ENCODE data around the gene CHST7. TPM values are rescaled to one million over a fixed set of nuclear protein-coding genes. Genes with fewer than 3 reads are reported as not detected.

The CHST7 gene
- total and polyA plus RNA-seq, 2 of the 8 experiments (the other 6 are each of a cell fraction or from before 2014, with no cell fraction given): 7.9 to 14.1 TPM

DNA sequence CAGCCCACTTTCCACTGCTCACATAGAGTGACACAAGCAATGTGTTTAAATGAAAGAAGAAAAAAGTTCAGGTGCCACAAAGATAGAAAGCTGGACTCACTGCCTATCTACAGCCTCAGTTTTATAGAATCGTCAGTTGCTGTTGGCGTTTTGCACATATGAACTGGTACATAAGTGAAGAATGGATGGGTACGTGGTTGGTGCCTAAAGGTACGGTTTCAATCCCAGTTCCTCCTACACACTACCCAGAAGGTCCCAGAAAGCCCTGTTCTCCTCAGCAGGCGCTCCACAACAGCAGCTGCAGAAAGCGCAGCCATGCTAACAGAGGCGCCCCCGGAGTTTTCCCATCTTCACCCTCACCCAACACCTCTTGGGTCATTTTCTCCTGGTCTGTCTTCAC is 23.6 kb downstream of the CHST7 start:
- ChIA-PET CTCF (ENCODE audit: partially characterized antibody) (interaction anchor here (1.6 kb wide), 1 partner anchor 10 kb away, joined by 6 read pairs; no protein-coding TSS in a partner anchor), POLR2A (ENCODE audit: partially characterized antibody) (interaction anchor here (1.2 kb wide), 1 partner anchor 13 kb away, joined by 3 read pairs; no protein-coding TSS in a partner anchor)
- no peak overlapping the region for H3K27ac ChIP-seq (ENCODE audit: low read depth, low read length)
- TF ChIP-seq ZNF274 (IDR thresholded peaks at IDR 0.05; ENCODE audit: borderline replicate concordance, extremely low read depth, low read length) (no peak), SRF (IDR thresholded peaks at IDR 0.05; ENCODE audit: low read depth, low read length) (no peak), NANOG (IDR thresholded peaks at IDR 0.05; ENCODE audit: insufficient read depth, low read depth, low read length, poor library complexity, severe bottlenecking) (no peak), SP1 (IDR thresholded peaks at IDR 0.05; ENCODE audit: low read depth, low read length) (no peak), CEBPB (IDR thresholded peaks at IDR 0.05; ENCODE audit: low read depth, low read length) (no peak), SUZ12 (IDR thresholded peaks at IDR 0.05; ENCODE audit: low read length) (no peak), GABPA (IDR thresholded peaks at IDR 0.05; ENCODE audit: borderline replicate concordance, insufficient read depth, low read length) (no peak), BRCA1 (IDR thresholded peaks at IDR 0.05; ENCODE audit: low read depth, low read length) (no peak), ASH2L (IDR thresholded peaks at IDR 0.05; ENCODE audit: low read length) (no peak)
- TF ChIP-seq, protein P1, sequence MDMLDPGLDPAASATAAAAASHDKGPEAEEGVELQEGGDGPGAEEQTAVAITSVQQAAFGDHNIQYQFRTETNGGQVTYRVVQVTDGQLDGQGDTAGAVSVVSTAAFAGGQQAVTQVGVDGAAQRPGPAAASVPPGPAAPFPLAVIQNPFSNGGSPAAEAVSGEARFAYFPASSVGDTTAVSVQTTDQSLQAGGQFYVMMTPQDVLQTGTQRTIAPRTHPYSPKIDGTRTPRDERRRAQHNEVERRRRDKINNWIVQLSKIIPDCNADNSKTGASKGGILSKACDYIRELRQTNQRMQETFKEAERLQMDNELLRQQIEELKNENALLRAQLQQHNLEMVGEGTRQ (IDR thresholded peaks at IDR 0.05; ENCODE audit: low read length): no peak
- no peak overlapping the region for H3K18ac ChIP-seq (ENCODE audit: extremely low read depth, low read length)
- no peak overlapping the region for H3K4me3 ChIP-seq (ENCODE audit: extremely low read depth in 1 of 4, insufficient read depth in 2 of 4, low read depth in 3 of 4, low read length in 4 of 4)
- H3K9ac ChIP-seq (replicated peaks in 1 of 4; ENCODE audit: extremely low read depth in 1 of 4, low read depth in 3 of 4, low read length in 3 of 4): no peak overlapping the region
- no peak overlapping the region for H2BK12ac ChIP-seq (ENCODE audit: low read depth, low read length)
- no peak overlapping the region for H2BK20ac ChIP-seq (ENCODE audit: low read length)
- no peaks in the 10 kb centered on the region for H3K79me1 ChIP-seq (ENCODE audit: low read depth, low read length)
- no peaks in the 10 kb centered on the region for H3K9me3 ChIP-seq (ENCODE audit: insufficient read depth in 2 of 2, low read depth in 1 of 2, low read length in 1 of 2)
- peaks cover 0 to 30% of the 10 kb centered on the region in 2 experiments; a peak in 2 of 4 replicates for H3K79me2 ChIP-seq (ENCODE audit: control insufficient read depth in 1 of 2, insufficient read depth in 2 of 2, low read length in 2 of 2)
- no peak overlapping the region for H4K8ac ChIP-seq (ENCODE audit: extremely low read depth, insufficient read depth, low read length)
- H2AK5ac ChIP-seq (ENCODE audit: low read depth, low read length): no peak overlapping the region
- H3K4me2 ChIP-seq (ENCODE audit: insufficient read depth in 1 of 2, low read depth in 2 of 2, low read length in 2 of 2): no peak overlapping the region
- H2BK5ac ChIP-seq (ENCODE audit: low read depth, low read length): no peak overlapping the region
- H3K56ac ChIP-seq (replicated peaks; ENCODE audit: insufficient read length, low read depth, low read length): no peak overlapping the region
- H3K23me2 ChIP-seq (ENCODE audit: low read depth, low read length): no peaks in the 10 kb centered on the region
- WGBS, 2 experiments (ENCODE audit: extremely low coverage in 1 of 2, insufficient coverage in 1 of 2, insufficient read length in 1 of 2, insufficient replicate concordance in 2 of 2, low coverage in 1 of 2, low lambda C conversion rate in 2 of 2, missing lambda C conversion rate in 1 of 2): 87% methylated on average over 7 of the region's 8 CpGs; no CpG with 5 or more reads in 1 of the 2 experiments
- H3K23ac ChIP-seq (ENCODE audit: insufficient read length): no peak overlapping the region
- H4K20me1 ChIP-seq (replicated peaks in 1 of 2; ENCODE audit: control insufficient read depth in 1 of 2, insufficient read depth in 2 of 2, low read length in 2 of 2): no peaks in the 10 kb centered on the region
- no peak overlapping the region for H3K4ac ChIP-seq (replicated peaks; ENCODE audit: insufficient read length, low read depth, low read length)
- H3K14ac ChIP-seq (ENCODE audit: insufficient read length): no peak overlapping the region
- no peak overlapping the region for H2BK15ac ChIP-seq (ENCODE audit: low read length)
- DNase-seq (ENCODE audit: low read depth in 1 of 2, low spot score in 2 of 2): no peak
- no peak overlapping the region for H4K5ac ChIP-seq (ENCODE audit: insufficient read length, low read depth, low read length)
- no peaks in the 10 kb centered on the region for H3K27me3 ChIP-seq (replicated peaks in 1 of 4; ENCODE audit: control insufficient read depth in 3 of 4, extremely low read depth in 1 of 4, insufficient read depth in 3 of 4, low read length in 3 of 4)
- no peak for FAIRE-seq
- H2BK120ac ChIP-seq (replicated peaks; ENCODE audit: low read depth, low read length): no peak overlapping the region
- no peak overlapping the region for H2AFZ ChIP-seq (ENCODE audit: low read length)
- H4K91ac ChIP-seq (replicated peaks; ENCODE audit: insufficient read length, low read length): no peak overlapping the region
- no peaks in the 10 kb centered on the region for H3K4me1 ChIP-seq (replicated peaks in 1 of 4; ENCODE audit: control insufficient read depth in 3 of 4, insufficient read depth in 4 of 4, low read length in 3 of 4)
- H3K36me3 ChIP-seq (ENCODE audit: control insufficient read depth in 2 of 4, insufficient read depth in 4 of 4, low read length in 3 of 4): peaks cover 0 to 2% (median 0%) of the 10 kb centered on the region in 4 experiments; a peak in 2 of 8 replicates

Measured in H1 (cell line).